B cell (primary cell): ENCODE results near the gene SFMBT2.
"Not testable (repeated sequence)": the region's sequence is repeated elsewhere in the genome, so short reads cannot be mapped to it uniquely, and the experiment has no call there.

Experiments used
- CTCF ChIP-seq: fragments of 200-600 bp; IDR thresholded peaks from one replicate; pipeline ENCODE4 v1.8.0; 2022; ENCODE audit warnings: antibody characterized with exemption, mild to moderate bottlenecking
- EZH2 ChIP-seq: IDR thresholded peaks from 2 replicates; pipeline ENCODE4 v1.6.1; 2012; ENCODE audit warnings: borderline replicate concordance, low read depth, mild to moderate bottlenecking, moderate library complexity, low read length; ENCODE audit not compliant: insufficient read depth, poor library complexity, severe bottlenecking

GRCh38 chr10:7311850-7312487, 98.9 kb downstream of the SFMBT2 start:
- not testable (repeated sequence) for TF ChIP-seq CTCF, EZH2
